Endothelial cell of umbilical vein (primary cell): ENCODE results near the gene TLR4. TPM values are rescaled to one million over a fixed set of nuclear protein-coding genes. Genes with fewer than 3 reads are reported as not detected.

Experiments
- BruUV-seq: library from RNA; stranded (reverse); fragments of 400-500 nt; replicated peaks from 2 replicates; lab custom pipeline; 2021; lab: Mats Ljungman, UMichigan
- CTCF ChIA-PET: fragments of 300-600, 350-600 bp; sonication (Branson Sonifier 250); formaldehyde crosslinking; loops from one replicate; lab custom pipeline; 2021; ENCODE audit warnings: antibody characterized with exemption, inconsistent platforms; lab: Charles Lee
- POLR2A ChIA-PET: fragments of 300-600, 350-600 bp; sonication (Branson Sonifier 250); formaldehyde crosslinking; loops from one replicate; lab custom pipeline; 2021; ENCODE audit warnings: antibody characterized with exemption, inconsistent platforms; lab: Charles Lee
- DNase-seq: peaks from one replicate; pipeline ENCODE4 v3.0.0-alpha.2; 2011; ENCODE audit warnings: low read depth, low spot score
- FAIRE-seq: peaks from 2 replicates; lab custom pipeline; 2011; peaks lifted over from hg19 to GRCh38; lab: Jason Lieb, UNC
- H2AFZ ChIP-seq: 2 replicates; pipeline ENCODE4 v1.6.0; 2012; ENCODE audit warnings: low read depth, low read length, control low read depth, inconsistent platforms
- H3K27ac ChIP-seq: 2 replicates; pipeline ENCODE4 v1.5.1; 2011; ENCODE audit warnings: low read depth, mild to moderate bottlenecking, control low read depth, low read length, moderate library complexity; ENCODE audit not compliant: insufficient read depth
- H3K27me3 ChIP-seq, 2 experiments: 2 replicates each; pipeline versions ENCODE4 v1.6.0 to v1.6.1; 2011; ENCODE audit warnings: low read length in 2 of 2, mixed read lengths in 1 of 2; ENCODE audit not compliant: control insufficient read depth in 2 of 2, insufficient read depth in 2 of 2
- H3K36me3 ChIP-seq, 2 experiments: 2 replicates in 1 of 2; 3 replicates in 1 of 2; pipeline ENCODE4 v1.5.1; 2011; ENCODE audit warnings: low read length in 2 of 2, mild to moderate bottlenecking in 1 of 2, moderate library complexity in 1 of 2; ENCODE audit not compliant: control insufficient read depth in 2 of 2, insufficient read depth in 2 of 2; ENCODE audit errors: extremely low read depth in 1 of 2
- H3K4me1 ChIP-seq: 3 replicates; pipeline ENCODE4 v1.5.1; 2011; ENCODE audit warnings: mild to moderate bottlenecking, low read length; ENCODE audit not compliant: control insufficient read depth, insufficient read depth; ENCODE audit errors: extremely low read depth
- H3K4me2 ChIP-seq: 2 replicates; pipeline ENCODE4 v1.6.1; 2011; ENCODE audit warnings: low read length, control low read depth, mixed read lengths; ENCODE audit not compliant: insufficient read depth
- H3K4me3 ChIP-seq, 3 experiments: fragments of 200-600 bp in 1 of 3; sonication (generic), shearing (Covaris generic) in 1 of 3; replicated peaks in 1 of 3; 2 replicates each; pipeline ENCODE4 v1.5.1; 2011 to 2016; ENCODE audit warnings: control low read depth in 3 of 3, low read length in 3 of 3, mild to moderate bottlenecking in 2 of 3, inconsistent platforms in 1 of 3, low read depth in 1 of 3, moderate library complexity in 1 of 3; ENCODE audit not compliant: insufficient read depth in 1 of 3
- H3K79me2 ChIP-seq: 2 replicates; pipeline ENCODE4 v1.6.0; 2012; ENCODE audit warnings: low read length, inconsistent platforms; ENCODE audit not compliant: control insufficient read depth, insufficient read depth
- H3K9ac ChIP-seq: replicated peaks from 2 replicates; pipeline ENCODE3; 2011; ENCODE audit warnings: low read length, control low read depth; ENCODE audit not compliant: insufficient read depth; ENCODE audit errors: extremely low read depth
- H3K9me1 ChIP-seq: replicated peaks from 3 replicates; pipeline ENCODE4 v1.6.0; 2011; ENCODE audit warnings: mild to moderate bottlenecking, low read length; ENCODE audit not compliant: control insufficient read depth, insufficient read depth; ENCODE audit errors: extremely low read depth
- H3K9me3 ChIP-seq: replicated peaks from 2 replicates; pipeline ENCODE4 v1.5.1; 2012; ENCODE audit warnings: low read length, inconsistent platforms; ENCODE audit not compliant: control insufficient read depth, insufficient read depth
- H4K20me1 ChIP-seq: replicated peaks from 2 replicates; pipeline ENCODE3; 2011; ENCODE audit warnings: mild to moderate bottlenecking, low read length; ENCODE audit not compliant: control insufficient read depth, insufficient read depth; ENCODE audit errors: extremely low read depth
- EZH2 ChIP-seq: IDR thresholded peaks from 2 replicates; pipeline ENCODE4 v1.6.1; 2012; ENCODE audit warnings: borderline replicate concordance, low read depth, mild to moderate bottlenecking, moderate library complexity, low read length, inconsistent platforms; ENCODE audit not compliant: severe bottlenecking
- FOS ChIP-seq: IDR thresholded peaks from 2 replicates; pipeline ENCODE4 v1.6.1; 2011; ENCODE audit warnings: mild to moderate bottlenecking, low read length, moderate library complexity, borderline replicate concordance; ENCODE audit not compliant: insufficient read depth
- GATA2 ChIP-seq: IDR thresholded peaks from 2 replicates; pipeline ENCODE4 v1.7.0; 2011; ENCODE audit warnings: low read depth, mild to moderate bottlenecking, moderate library complexity, mixed read lengths, low read length; ENCODE audit not compliant: insufficient read length, insufficient read depth
- JUN ChIP-seq: IDR thresholded peaks from 2 replicates; pipeline ENCODE4 v1.6.1; 2011; ENCODE audit warnings: borderline replicate concordance, low read depth; ENCODE audit not compliant: insufficient read length, insufficient read depth
- MAX ChIP-seq: IDR thresholded peaks from 2 replicates; pipeline ENCODE4 v1.6.1; 2011; ENCODE audit not compliant: insufficient read depth, insufficient read length
- POLR2AphosphoS5 ChIP-seq: IDR thresholded peaks from 2 replicates; pipeline ENCODE4 v1.6.1; 2012; ENCODE audit warnings: low read depth, mild to moderate bottlenecking, control low read depth, low read length, moderate library complexity; ENCODE audit not compliant: insufficient read depth
- dilution Hi-C: fragments of 300-500 bp; cut with MboI; formaldehyde crosslinking; loops from one replicate; pipeline ENCODE4 v1.15.0; 2019; ENCODE audit warnings: low sequenced_read_pairs; ENCODE audit not compliant: extremely low pct_ligation_motif_present
- intact Hi-C: fragments of 100-400 bp; cut with micrococcal nuclease; formaldehyde crosslinking; loops from one replicate; pipeline ENCODE4 v1.10.0; 2022
- polyA plus RNA-seq, 4 experiments: library from polyadenylated mRNA; depleted of rRNA in 3 of 4; stranded (reverse) in 3 of 4; unstranded in 1 of 4; fragments of >200 nt; gene quantifications; 2 replicates each; pipeline versions ENCODE4 v1.2.1 to v1.2.3, GENCODE V29; 2011 to 2012; ENCODE audit warnings: missing spikeins in 1 of 4
- total RNA-seq: library from RNA; stranded (reverse); gene quantifications from 2 replicates; pipeline ENCODE4 v1.2.3, GENCODE V29; 2021

TLR4 gene
- total and polyA plus RNA-seq, 2 donors (not counting 3 experiments of a cell fraction or from before 2014, with no cell fraction given) = 18.2 to 38.6 TPM

GRCh38 chr9:117703537-117703936 lies 666 bp upstream of the TLR4 start:
- H3K4me3 ChIP-seq = peak overlapping the region in 2 of 3 experiments; percentile 52 to 99
- peaks cover 1 to 4% of the 10 kb centered on the region in 2 experiments for H3K36me3 ChIP-seq
- H3K27me3 ChIP-seq = no peaks in the 10 kb centered on the region
- peak overlapping the region; percentile 81 for H3K27ac ChIP-seq
- H3K9me1 ChIP-seq = no peaks in the 10 kb centered on the region
- DNase-seq (no peak), FAIRE-seq (no peak)
- CTCF ChIA-PET = interaction anchor here (0.7 to 2.6 kb wide), 5 partner anchors 14 to 62 kb away, joined by 3 to 27 read pairs (median 3); no protein-coding TSS in a partner anchor
- BruUV-seq = TSS peak; percentile 72
- peak overlapping the region; percentile 99 for H3K4me2 ChIP-seq
- H3K9ac ChIP-seq = peak overlapping the region; percentile 86
- TF ChIP-seq FOS (peak; percentile 40), JUN (no peak)
- peaks cover 35% of the 10 kb centered on the region for H3K4me1 ChIP-seq
- intact Hi-C loops = no loop called here
- POLR2A ChIA-PET = interaction anchor here (2.9 kb wide), 1 partner anchor 25 kb away, joined by 10 read pairs; no protein-coding TSS in a partner anchor
- peaks cover 40% of the 10 kb centered on the region for H3K79me2 ChIP-seq
- peak overlapping the region; percentile 55 for H2AFZ ChIP-seq
- no peaks in the 10 kb centered on the region for H4K20me1 ChIP-seq
- dilution Hi-C loops = no loop called here
- H3K9me3 ChIP-seq = no peaks in the 10 kb centered on the region

GRCh38 chr9:117704597-117704996 lies 394 bp downstream of the TLR4 start:
- POLR2A ChIA-PET = interaction anchor here (0.7 to 2.9 kb wide), 3 partner anchors 26 to 81 kb away, joined by 3 to 10 read pairs (median 4); no protein-coding TSS in a partner anchor
- no peak for TF ChIP-seq MAX
- TF ChIP-seq GATA2 = no peak
- no peak for TF ChIP-seq POLR2AphosphoS5
- no peak for TF ChIP-seq FOS
- TF ChIP-seq JUN = no peak
- TF ChIP-seq EZH2 = no peak
- no peaks in the 10 kb centered on the region for H3K9me3 ChIP-seq
- dilution Hi-C loops (no loop called here), intact Hi-C loops (loop anchor here (1.0 to 2.0 kb wide), 6 partner anchors 11 to 78 kb away; no protein-coding TSS in a partner anchor)
- DNase-seq (no peak), FAIRE-seq (no peak)
- H3K4me3 ChIP-seq = peak overlapping the region; percentile 52 to 99 (median 63)
- no peaks in the 10 kb centered on the region for H3K9me1 ChIP-seq
- peak overlapping the region; percentile 81 for H3K27ac ChIP-seq
- H2AFZ ChIP-seq = no peak overlapping the region
- CTCF ChIA-PET = interaction anchor here (1.2 to 2.6 kb wide), 2 partner anchors 15 to 26 kb away, joined by 3 to 27 read pairs; no protein-coding TSS in a partner anchor
- peaks cover 47% of the 10 kb centered on the region for H3K79me2 ChIP-seq
- H3K27me3 ChIP-seq = no peaks in the 10 kb centered on the region
- H3K9ac ChIP-seq = peak overlapping the region; percentile 86
- no peaks in the 10 kb centered on the region for H4K20me1 ChIP-seq
- H3K4me2 ChIP-seq = peak overlapping the region; percentile 99
- BruUV-seq = no TSS peak
- peaks cover 5 to 10% of the 10 kb centered on the region in 2 experiments for H3K36me3 ChIP-seq
- H3K4me1 ChIP-seq = peaks cover 35% of the 10 kb centered on the region
